Karpas-422 (cell line): Measurements from ENCODE around the gene PCSK5. TPM values are rescaled to one million over a fixed set of nuclear protein-coding genes. Genes with fewer than 3 reads are reported as not detected.
"Not testable (repeated sequence)": the region's sequence is repeated elsewhere in the genome, so short reads cannot be mapped to it uniquely, and the experiment has no call there.

ENCODE experiments used
- DNase-seq: peaks from one replicate; pipeline ENCODE4 v3.0.0-alpha.2; 2015
- H2AFZ ChIP-seq: fragments of 200-600 bp; sonication (generic); 2 replicates; pipeline ENCODE4 v1.6.1; 2014; ENCODE audit warnings: antibody characterized with exemption, low read length, mixed read lengths
- H3K27ac ChIP-seq: fragments of 200-600 bp; sonication (generic); 2 replicates; pipeline ENCODE4 v1.5.1; 2014; ENCODE audit warnings: mild to moderate bottlenecking, low read length, moderate library complexity
- H3K27me3 ChIP-seq: fragments of 200-600 bp; sonication (generic); 2 replicates; pipeline ENCODE4 v1.6.1; 2014; ENCODE audit warnings: low read length, mixed read lengths
- H3K36me3 ChIP-seq: fragments of 200-600 bp; sonication (generic); 2 replicates; pipeline ENCODE4 v1.6.1; 2014; ENCODE audit warnings: low read length, mixed read lengths; ENCODE audit not compliant: insufficient read depth
- H3K4me1 ChIP-seq: fragments of 200-600 bp; sonication (generic); 2 replicates; pipeline ENCODE4 v1.6.1; 2014; ENCODE audit warnings: mild to moderate bottlenecking, low read length, mixed read lengths
- H3K4me2 ChIP-seq: fragments of 200-600 bp; sonication (generic); 2 replicates; pipeline ENCODE4 v1.6.1; 2014; ENCODE audit warnings: low read length, low read depth, mild to moderate bottlenecking; ENCODE audit not compliant: poor library complexity, severe bottlenecking
- H3K4me3 ChIP-seq: fragments of 200-600 bp; sonication (generic); 2 replicates; pipeline ENCODE4 v1.5.1; 2014; ENCODE audit warnings: mild to moderate bottlenecking, antibody characterized with exemption, low read length, mixed read lengths
- H3K79me2 ChIP-seq: fragments of 200-600 bp; sonication (generic); 2 replicates; pipeline ENCODE4 v1.6.1; 2014; ENCODE audit warnings: mild to moderate bottlenecking, low read length, mixed read lengths
- H3K9ac ChIP-seq: fragments of 200-600 bp; sonication (generic); 2 replicates; pipeline ENCODE4 v1.6.0; 2014; ENCODE audit warnings: low read length
- H3K9me2 ChIP-seq: fragments of 200-600 bp; sonication (generic), shearing (Covaris generic); replicated peaks from 2 replicates; pipeline ENCODE4 v1.6.0; 2014; ENCODE audit warnings: mild to moderate bottlenecking, low read length, moderate library complexity; ENCODE audit not compliant: insufficient read depth
- H3K9me3 ChIP-seq: fragments of 300-700, 200-600 bp; sonication (generic); 2 replicates; pipeline ENCODE4 v1.6.1; 2014; ENCODE audit warnings: low read length, mixed read lengths
- H4K20me1 ChIP-seq: fragments of 200-600 bp; sonication (generic); 2 replicates; pipeline ENCODE4 v1.6.1; 2014; ENCODE audit warnings: mild to moderate bottlenecking, antibody characterized with exemption, low read length, low read depth; ENCODE audit not compliant: insufficient read depth
- total RNA-seq: library from RNA; depleted of rRNA; stranded (reverse); fragments of >200 nt; shearing (Covaris generic); gene quantifications from 2 replicates; pipeline ENCODE4 v1.2.3, GENCODE V29; 2014; ENCODE audit warnings: low replicate concordance

PCSK5 gene
- total RNA-seq, 1 experiment from 2014 or later = not detected

GRCh38 chr9:75962662-75963036, 72.2 kb downstream of the PCSK5 start:
- Histone ChIP-seq H3K4me1 (no peaks in the 10 kb centered on the region), H3K9me3 (no peaks in the 10 kb centered on the region), H3K4me3 (no peak overlapping the region), H3K9me2 (no peaks in the 10 kb centered on the region), H3K79me2 (no peaks in the 10 kb centered on the region), H3K27me3 (0 out of 2 replicates have a peak, but pooled peaks cover 3% of the 10 kb centered on the region), H2AFZ (no peak overlapping the region), H3K36me3 (no peaks in the 10 kb centered on the region), H3K9ac (no peak overlapping the region), H3K4me2 (no peak overlapping the region), H4K20me1 (no peaks in the 10 kb centered on the region), H3K27ac (no peak overlapping the region)
- DNase-seq = no peak

DNA sequence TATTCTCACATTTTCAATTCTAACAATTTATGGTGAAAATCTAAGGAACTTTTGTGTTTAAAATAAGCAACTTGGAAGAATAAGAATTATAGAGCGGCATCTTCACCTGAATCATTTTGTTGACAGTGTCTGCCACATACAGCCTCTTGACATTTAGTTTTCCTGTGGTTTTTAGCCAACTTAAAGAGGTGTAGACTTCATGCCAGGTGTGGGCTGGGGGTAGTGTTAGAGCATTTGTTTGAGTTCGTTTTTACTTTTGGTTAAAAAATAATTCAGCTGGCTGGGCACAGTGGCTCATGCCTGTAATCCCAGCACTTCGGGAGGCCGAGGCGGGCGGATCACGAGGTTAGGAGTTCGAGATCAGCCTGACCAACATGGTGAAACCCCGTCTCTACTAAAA, 72.8 kb downstream of the PCSK5 start:
- H3K4me1 ChIP-seq, H2AFZ ChIP-seq, H3K9me3 ChIP-seq, H3K27ac ChIP-seq, H3K79me2 ChIP-seq, H3K4me3 ChIP-seq, H3K27me3 ChIP-seq, H3K9me2 ChIP-seq, H3K36me3 ChIP-seq, H3K9ac ChIP-seq, H3K4me2 ChIP-seq, H4K20me1 ChIP-seq, DNase-seq: not testable (repeated sequence)

DNA sequence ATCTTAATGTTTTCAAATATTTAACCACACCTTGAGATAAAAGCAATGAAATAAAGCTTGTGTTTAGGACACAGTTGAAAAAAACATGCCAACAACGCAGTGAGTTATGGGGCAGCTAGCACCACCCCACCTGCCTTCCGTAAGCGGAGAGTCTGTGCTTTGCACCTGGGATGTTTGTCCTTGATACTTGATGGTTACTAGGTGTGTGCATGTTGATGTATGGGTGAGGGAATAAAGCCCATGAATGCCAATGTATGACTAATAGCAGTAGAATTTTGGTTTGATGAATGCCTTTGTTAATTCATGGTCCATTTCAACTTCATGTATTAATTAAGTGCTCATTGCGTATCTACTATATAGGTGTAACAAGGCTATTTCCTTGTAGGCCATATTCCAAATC, 74.0 kb downstream of the PCSK5 start:
- 0 out of 2 replicates have a peak, but pooled peaks cover 3% of the 10 kb centered on the region for H3K27me3 ChIP-seq
- H3K9ac ChIP-seq = no peak overlapping the region
- no peak overlapping the region for H3K4me3 ChIP-seq
- H3K9me2 ChIP-seq = no peaks in the 10 kb centered on the region
- no peaks in the 10 kb centered on the region for H3K4me1 ChIP-seq
- H3K4me2 ChIP-seq = no peak overlapping the region
- H4K20me1 ChIP-seq = no peaks in the 10 kb centered on the region
- no peak overlapping the region for H2AFZ ChIP-seq
- no peaks in the 10 kb centered on the region for H3K9me3 ChIP-seq
- no peaks in the 10 kb centered on the region for H3K36me3 ChIP-seq
- H3K27ac ChIP-seq = no peak overlapping the region
- no peak for DNase-seq
- H3K79me2 ChIP-seq = no peaks in the 10 kb centered on the region

- Histone ChIP-seq H3K36me3 (no peaks in the 10 kb centered on the region), H3K4me1 (no peaks in the 10 kb centered on the region), H3K4me3 (no peak overlapping the region), H4K20me1 (no peaks in the 10 kb centered on the region), H3K79me2 (no peaks in the 10 kb centered on the region), H3K27me3 (0 out of 2 replicates have a peak, but pooled peaks cover 3% of the 10 kb centered on the region), H3K9ac (no peak overlapping the region), H2AFZ (no peak overlapping the region), H3K9me3 (no peaks in the 10 kb centered on the region), H3K9me2 (no peaks in the 10 kb centered on the region), H3K4me2 (no peak overlapping the region), H3K27ac (no peak overlapping the region)
- no peak for DNase-seq
Observed at GRCh38 chr9:75965231-75965630, 74.8 kb downstream of the PCSK5 start.

DNA sequence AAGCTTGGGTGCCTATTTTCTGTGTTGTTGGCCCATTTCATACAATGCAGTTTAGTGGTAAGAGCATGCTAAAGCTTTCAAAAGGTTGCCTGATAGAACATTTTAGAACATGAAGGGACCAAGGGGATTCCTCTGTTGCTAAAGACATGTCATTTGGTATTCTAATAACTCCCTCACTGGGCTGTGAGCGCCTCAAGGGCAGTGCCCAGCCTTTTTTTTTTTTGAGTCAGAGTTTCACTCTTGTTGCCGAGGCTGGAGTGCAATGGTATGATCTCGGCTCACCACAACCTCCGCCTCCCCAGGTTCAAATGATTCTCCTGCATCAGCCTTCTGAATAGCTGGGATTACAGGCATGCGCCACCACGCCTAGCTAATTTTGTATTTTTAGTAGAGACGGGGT, 77.1 kb downstream of the PCSK5 start:
- H3K9me3 ChIP-seq = no peaks in the 10 kb centered on the region
- DNase-seq = no peak
- no peaks in the 10 kb centered on the region for H3K79me2 ChIP-seq
- H3K27me3 ChIP-seq = no peaks in the 10 kb centered on the region
- no peaks in the 10 kb centered on the region for H3K9me2 ChIP-seq
- H3K4me2 ChIP-seq = no peak overlapping the region
- H3K36me3 ChIP-seq = no peaks in the 10 kb centered on the region
- no peak overlapping the region for H3K27ac ChIP-seq
- no peaks in the 10 kb centered on the region for H3K4me1 ChIP-seq
- H3K9ac ChIP-seq = no peak overlapping the region
- no peak overlapping the region for H3K4me3 ChIP-seq
- no peak overlapping the region for H2AFZ ChIP-seq
- no peaks in the 10 kb centered on the region for H4K20me1 ChIP-seq

GRCh38 chr9:75974016-75974766, 83.7 kb downstream of the PCSK5 start:
- no peaks in the 10 kb centered on the region for H3K9me3 ChIP-seq
- no peak overlapping the region for H2AFZ ChIP-seq
- no peaks in the 10 kb centered on the region for H3K36me3 ChIP-seq
- H3K4me3 ChIP-seq = no peak overlapping the region
- DNase-seq = no peak
- no peak overlapping the region for H3K4me2 ChIP-seq
- no peaks in the 10 kb centered on the region for H3K9me2 ChIP-seq
- no peaks in the 10 kb centered on the region for H3K27me3 ChIP-seq
- H3K27ac ChIP-seq = no peak overlapping the region
- H3K9ac ChIP-seq = no peak overlapping the region
- no peaks in the 10 kb centered on the region for H3K79me2 ChIP-seq
- no peaks in the 10 kb centered on the region for H3K4me1 ChIP-seq
- H4K20me1 ChIP-seq = no peaks in the 10 kb centered on the region

- no peaks in the 10 kb centered on the region for H3K36me3 ChIP-seq
- H3K27me3 ChIP-seq = no peaks in the 10 kb centered on the region
- no peaks in the 10 kb centered on the region for H3K4me1 ChIP-seq
- no peak for DNase-seq
- no peaks in the 10 kb centered on the region for H4K20me1 ChIP-seq
- no peak overlapping the region for H3K4me2 ChIP-seq
- H3K9me2 ChIP-seq = no peaks in the 10 kb centered on the region
- no peaks in the 10 kb centered on the region for H3K9me3 ChIP-seq
- no peak overlapping the region for H3K9ac ChIP-seq
- H3K4me3 ChIP-seq = no peak overlapping the region
- no peak overlapping the region for H2AFZ ChIP-seq
- no peak overlapping the region for H3K27ac ChIP-seq
- H3K79me2 ChIP-seq = no peaks in the 10 kb centered on the region
Observed at GRCh38 chr9:75975071-75975470, 84.6 kb downstream of the PCSK5 start.

DNA sequence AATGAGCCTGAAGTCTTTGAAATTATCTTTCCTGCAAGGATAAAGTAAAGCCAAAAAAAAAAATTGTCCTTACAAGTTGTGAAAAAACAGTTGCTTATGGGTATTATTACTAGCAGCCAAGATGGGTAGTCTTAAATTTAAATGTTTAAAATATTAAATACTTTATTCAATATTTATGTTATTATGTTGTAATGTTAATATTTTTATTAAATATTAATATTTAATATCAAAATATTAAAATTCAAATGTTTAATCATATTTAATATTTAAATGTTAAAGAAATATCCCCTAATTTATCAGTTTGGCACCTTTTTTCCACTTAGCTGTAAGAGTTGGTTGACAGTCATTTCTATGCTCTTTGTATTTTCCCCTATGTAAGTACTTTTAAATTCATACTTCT, 86.1 kb downstream of the PCSK5 start:
- Histone ChIP-seq H2AFZ (no peak overlapping the region), H3K9me2 (no peaks in the 10 kb centered on the region), H3K36me3 (no peaks in the 10 kb centered on the region), H3K4me3 (no peak overlapping the region), H3K4me2 (no peak overlapping the region), H3K79me2 (no peaks in the 10 kb centered on the region), H3K27me3 (no peaks in the 10 kb centered on the region), H3K27ac (no peak overlapping the region), H3K9ac (no peak overlapping the region), H4K20me1 (no peaks in the 10 kb centered on the region), H3K9me3 (no peaks in the 10 kb centered on the region), H3K4me1 (no peaks in the 10 kb centered on the region)
- no peak for DNase-seq
